GM21423 (cell line): ENCODE results near the gene GRIK2.

Source experiments
- ATAC-seq: cut with Tn5 transposase; IDR thresholded peaks from one replicate; pipeline ENCODE4 v1.9.1; 2021; ENCODE audit warnings: mild to moderate bottlenecking, moderate library complexity; ENCODE audit not compliant: unreplicated experiment

Gene GRIK2

GRCh38 chr6:101776919-101777350 lies 383.4 kb downstream of the GRIK2 start:
- no peak for ATAC-seq

- ATAC-seq = no peak
These were observed 384.1 kb downstream of the GRIK2 start for GRCh38 chr6:101777646-101778045.

GRCh38 chr6:101779051-101779844 lies 385.7 kb downstream of the GRIK2 start:
- ATAC-seq = no peak

- no peak for ATAC-seq
These were observed 389.8 kb downstream of the GRIK2 start for GRCh38 chr6:101783287-101783686.

GRCh38 chr6:101784094-101784493 lies 390.6 kb downstream of the GRIK2 start:
- no peak for ATAC-seq

- ATAC-seq = no peak
These were observed 406.0 kb downstream of the GRIK2 start for GRCh38 chr6:101799531-101799930.

- ATAC-seq = no peak
These were observed 407.1 kb downstream of the GRIK2 start for GRCh38 chr6:101800598-101800997.

- no peak for ATAC-seq
These were observed 409.6 kb downstream of the GRIK2 start for GRCh38 chr6:101803136-101803535.

GRCh38 chr6:101806241-101806640 lies 412.7 kb downstream of the GRIK2 start:
- ATAC-seq = no peak

GRCh38 chr6:101811108-101811507 lies 417.6 kb downstream of the GRIK2 start:
- ATAC-seq = no peak

- ATAC-seq = no peak
These were observed 423.2 kb downstream of the GRIK2 start for GRCh38 chr6:101816716-101817115.

- ATAC-seq = no peak
These were observed 424.5 kb downstream of the GRIK2 start for GRCh38 chr6:101818051-101818450.

- ATAC-seq = no peak
These were observed 431.2 kb downstream of the GRIK2 start for GRCh38 chr6:101824551-101825345.

- no peak for ATAC-seq
These were observed 432.8 kb downstream of the GRIK2 start for GRCh38 chr6:101826269-101826668.

- ATAC-seq = no peak
These were observed 433.2 kb downstream of the GRIK2 start for GRCh38 chr6:101826678-101827077.

- no peak for ATAC-seq
These were observed 437.1 kb downstream of the GRIK2 start for GRCh38 chr6:101830501-101831031.

GRCh38 chr6:101832371-101832770 lies 438.9 kb downstream of the GRIK2 start:
- no peak for ATAC-seq

- no peak for ATAC-seq
These were observed 446.6 kb downstream of the GRIK2 start for GRCh38 chr6:101840100-101840499.

- ATAC-seq = no peak
These were observed 451.7 kb downstream of the GRIK2 start for GRCh38 chr6:101845172-101845571.

GRCh38 chr6:101845621-101846020 lies 452.1 kb downstream of the GRIK2 start:
- ATAC-seq = peak; percentile 80

GRCh38 chr6:101847690-101848089 lies 454.2 kb downstream of the GRIK2 start:
- ATAC-seq = no peak

- no peak for ATAC-seq
These were observed 458.4 kb downstream of the GRIK2 start for GRCh38 chr6:101851911-101852310.
